HG03103 (cell line): ENCODE measurements around the gene ELANE.
"Not testable (repeated sequence)": the region's sequence is repeated elsewhere in the genome, so short reads cannot be mapped to it uniquely, and the experiment has no call there.

Experiments used
- ATAC-seq: cut with Tn5 transposase; IDR thresholded peaks from one replicate; pipeline ENCODE4 v1.9.1; 2021; ENCODE audit warnings: low read depth; ENCODE audit not compliant: unreplicated experiment

ELANE gene

DNA sequence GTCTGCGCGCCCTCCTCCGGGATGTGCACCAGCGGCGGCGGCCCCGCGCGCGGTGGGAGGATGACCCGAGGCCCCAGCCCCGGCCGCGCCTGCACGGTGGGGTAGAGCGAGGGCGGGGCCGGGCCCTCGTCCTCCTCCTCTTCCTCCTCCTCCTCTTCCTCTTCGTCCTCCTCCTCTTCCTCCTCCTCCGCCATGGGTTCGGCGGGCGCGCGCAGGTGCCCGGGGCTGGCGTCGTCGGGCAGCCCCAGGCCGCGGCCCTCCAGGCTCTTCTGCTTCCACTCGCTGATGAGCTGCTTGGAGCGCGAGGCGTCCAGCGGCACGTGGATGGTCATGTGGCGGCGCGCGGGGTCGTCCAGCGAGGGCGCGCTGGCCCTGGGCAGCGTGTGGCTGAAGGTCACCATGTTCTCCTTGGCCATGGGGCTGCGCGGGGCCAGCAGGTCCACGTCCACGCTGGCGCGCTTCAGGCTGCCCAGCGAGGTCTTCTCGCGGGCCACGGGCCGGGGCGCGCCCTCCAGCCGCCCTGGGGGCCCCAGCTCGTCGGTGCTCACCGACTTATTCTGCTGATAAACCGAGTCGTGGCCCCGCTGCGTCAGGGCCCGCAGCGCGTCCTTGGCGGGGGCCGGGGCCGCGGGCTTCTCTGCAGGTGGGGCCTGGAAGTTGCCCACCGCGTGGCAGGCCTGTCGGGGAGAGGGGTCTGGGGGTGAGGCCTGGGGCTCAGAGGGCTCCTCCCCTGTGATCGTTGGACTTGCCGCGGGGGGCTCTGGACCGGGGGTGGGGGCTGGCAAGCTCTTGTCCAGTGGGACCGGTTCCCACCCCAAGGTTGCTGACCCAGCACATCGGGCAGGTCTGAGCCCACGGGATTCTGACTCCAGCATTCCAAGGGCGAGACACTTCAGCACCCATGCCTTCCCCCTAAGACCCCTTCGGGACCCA, 38.6 kb upstream of the ELANE start:
- no peak for ATAC-seq

DNA sequence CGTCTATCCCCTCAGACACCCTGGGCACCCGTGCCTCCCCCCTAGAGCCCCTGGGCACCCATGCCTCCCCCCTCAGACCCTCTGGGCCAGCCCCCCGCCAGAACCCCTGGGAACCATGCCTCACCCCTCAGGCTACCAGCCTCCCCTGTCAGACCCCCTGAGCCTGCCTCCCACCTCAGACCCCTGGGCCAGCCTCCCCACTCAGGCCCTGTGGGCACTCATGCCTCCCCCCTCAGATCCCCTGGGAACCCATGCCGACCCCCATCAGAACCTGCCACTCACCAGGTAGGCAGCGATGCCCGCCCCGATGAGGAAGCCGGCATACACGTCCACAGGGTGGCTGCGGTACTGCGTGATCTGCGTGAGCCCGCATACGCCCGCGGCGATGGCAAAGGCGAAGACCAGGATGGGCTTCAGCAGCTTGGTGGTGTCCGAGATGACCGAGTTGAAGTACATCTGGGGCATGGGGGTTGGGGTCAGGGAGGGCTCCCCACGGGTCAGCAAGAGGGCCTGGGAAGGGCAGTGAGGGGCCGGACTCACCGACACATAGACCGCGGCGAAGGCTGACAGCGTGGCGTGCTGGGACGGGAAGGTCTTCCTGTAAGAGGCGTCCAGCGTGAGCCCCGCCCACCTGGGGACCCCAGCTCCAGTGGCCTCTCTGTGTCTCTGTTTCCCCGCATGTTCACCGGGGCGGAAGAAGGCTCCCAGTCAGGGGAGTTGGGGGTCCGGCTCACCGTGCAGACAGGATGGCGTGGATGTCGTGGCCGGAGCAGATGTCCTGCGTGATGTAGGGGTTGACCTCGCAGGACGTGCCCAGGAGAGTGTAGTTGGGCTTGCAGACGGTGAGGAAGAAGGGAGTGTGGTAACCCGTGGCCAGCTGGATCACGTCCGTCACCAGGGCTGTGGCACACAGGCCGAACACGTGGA, 37.7 kb upstream of the ELANE start:
- ATAC-seq = no peak

DNA sequence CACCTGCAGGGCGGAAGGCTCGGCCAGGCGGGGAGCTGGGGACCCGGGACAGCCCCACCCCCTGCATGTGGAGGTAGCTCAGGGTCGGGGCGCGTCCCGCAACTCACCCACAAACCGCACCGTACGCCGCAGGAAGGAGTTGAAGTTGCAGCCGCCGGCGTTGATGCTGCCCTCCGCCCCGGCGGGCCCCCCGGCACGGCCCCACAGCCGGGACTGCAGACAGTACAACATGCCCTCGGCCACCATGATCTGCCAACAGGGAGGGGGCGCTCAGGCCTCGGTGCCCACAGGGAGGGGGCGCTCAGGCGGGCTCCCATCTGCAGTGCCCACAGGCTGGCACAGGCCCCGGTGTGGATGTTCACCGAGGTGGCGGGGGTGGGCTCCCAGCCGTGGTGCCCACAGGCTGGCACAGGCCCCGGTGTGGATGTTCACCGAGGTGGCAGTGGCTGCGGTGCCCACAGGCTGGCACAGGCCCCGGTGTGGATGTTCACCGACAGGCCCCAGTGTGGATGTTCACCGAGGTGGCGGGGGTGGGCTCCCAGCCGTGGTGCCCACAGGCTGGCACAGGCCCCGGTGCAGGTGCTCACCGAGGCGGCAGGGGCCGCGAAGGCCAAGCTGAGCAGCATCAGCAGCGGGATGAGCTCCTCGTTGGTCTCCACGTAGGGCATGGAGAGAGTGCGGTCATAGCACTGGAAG, 36.9 kb upstream of the ELANE start:
- no peak for ATAC-seq

DNA sequence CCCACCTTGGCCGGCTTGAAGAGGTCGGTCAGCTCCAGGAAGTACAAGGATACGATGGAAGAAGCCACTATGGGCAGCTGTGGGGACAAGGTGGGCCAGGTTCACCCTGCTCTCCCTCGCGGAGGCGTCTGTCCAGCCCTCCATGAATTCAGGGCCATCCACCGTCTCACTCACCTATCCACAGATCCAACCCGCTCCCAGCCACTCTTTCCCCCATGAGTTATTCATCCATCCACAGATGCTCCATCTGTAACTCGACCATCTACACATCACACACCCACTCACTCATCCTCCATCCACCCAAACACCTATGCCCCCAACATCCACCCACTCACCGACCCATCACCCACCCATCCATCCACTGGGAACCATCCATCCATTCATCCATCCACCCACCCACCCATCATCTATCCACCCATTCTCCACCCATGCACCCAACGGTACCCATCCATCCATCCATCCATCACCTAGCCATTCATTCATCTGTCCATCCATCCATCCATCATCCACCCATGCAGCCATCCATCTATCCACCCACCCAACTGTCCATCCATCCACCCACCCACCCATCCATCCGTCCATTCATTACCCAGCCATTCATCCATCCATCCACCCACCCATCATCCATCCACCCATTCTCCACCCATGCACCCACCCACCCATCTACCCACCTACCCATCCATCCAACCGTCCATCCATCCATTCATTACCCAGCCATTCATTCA, 36.2 kb upstream of the ELANE start:
- no peak for ATAC-seq

DNA sequence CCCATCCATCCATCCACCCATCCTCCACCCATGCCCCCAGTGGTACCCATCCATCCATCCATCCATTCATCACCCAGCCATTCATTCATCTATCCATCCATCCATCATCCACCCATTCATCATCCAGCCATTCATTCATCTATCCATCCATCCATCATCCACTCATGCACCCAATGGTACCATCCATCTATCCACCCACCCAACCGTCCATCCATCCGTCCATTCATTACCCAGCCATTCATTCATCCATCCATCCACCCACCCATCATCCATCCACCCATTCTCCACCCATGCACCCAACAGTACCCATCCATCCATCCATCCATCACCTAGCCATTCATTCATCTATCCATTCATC, 35.6 kb upstream of the ELANE start:
- no peak for ATAC-seq

DNA sequence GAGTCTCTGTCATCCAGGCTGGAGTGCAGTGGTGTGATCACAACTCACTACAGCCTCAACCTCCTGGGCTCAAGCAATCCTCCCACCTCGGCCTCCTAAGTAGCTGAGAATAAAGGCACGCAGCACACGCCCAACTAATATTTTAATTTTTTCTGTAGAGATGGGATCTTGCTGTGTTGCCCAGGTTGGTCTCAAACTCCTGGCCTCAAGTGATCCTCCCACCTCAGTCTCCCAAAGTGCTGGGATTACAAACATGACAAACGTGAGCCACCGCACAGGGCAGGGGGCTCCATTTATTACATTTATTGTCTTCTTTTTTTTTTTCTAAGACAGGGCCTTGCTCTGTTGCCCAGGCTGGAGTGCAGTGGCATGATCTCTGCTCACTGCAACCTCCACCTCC, 31.9 kb upstream of the ELANE start:
- ATAC-seq = not testable (repeated sequence)

DNA sequence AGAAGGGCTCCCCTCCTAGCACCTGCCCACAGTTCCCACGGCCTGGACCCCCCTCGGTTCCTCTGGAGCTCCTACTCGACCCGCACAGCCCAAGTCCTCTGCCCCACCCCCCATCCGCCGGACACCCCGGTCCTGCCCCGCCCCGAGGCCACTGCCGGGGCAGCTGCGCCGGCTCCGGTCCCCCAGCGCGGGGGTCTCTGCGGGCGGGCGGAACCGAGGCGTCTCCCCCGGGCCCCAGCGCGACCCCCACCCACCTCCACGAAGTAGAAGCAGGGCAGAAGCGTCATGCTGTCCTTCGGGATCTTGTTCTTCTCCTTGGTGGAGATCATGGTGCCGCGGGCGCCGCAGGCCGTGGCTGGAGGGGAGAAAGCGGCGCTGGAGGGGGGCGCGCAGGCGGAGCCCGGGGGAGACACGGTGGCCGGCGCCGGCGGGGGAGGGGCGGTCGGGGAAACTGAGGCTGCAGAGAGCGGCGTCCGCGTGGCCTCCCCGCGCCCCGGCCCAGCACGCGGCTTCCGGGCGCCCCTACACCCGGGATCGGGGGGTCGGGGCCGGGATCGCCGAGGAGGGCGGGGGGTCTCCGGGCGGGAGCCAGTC, 30.8 kb upstream of the ELANE start:
- ATAC-seq = no peak

DNA sequence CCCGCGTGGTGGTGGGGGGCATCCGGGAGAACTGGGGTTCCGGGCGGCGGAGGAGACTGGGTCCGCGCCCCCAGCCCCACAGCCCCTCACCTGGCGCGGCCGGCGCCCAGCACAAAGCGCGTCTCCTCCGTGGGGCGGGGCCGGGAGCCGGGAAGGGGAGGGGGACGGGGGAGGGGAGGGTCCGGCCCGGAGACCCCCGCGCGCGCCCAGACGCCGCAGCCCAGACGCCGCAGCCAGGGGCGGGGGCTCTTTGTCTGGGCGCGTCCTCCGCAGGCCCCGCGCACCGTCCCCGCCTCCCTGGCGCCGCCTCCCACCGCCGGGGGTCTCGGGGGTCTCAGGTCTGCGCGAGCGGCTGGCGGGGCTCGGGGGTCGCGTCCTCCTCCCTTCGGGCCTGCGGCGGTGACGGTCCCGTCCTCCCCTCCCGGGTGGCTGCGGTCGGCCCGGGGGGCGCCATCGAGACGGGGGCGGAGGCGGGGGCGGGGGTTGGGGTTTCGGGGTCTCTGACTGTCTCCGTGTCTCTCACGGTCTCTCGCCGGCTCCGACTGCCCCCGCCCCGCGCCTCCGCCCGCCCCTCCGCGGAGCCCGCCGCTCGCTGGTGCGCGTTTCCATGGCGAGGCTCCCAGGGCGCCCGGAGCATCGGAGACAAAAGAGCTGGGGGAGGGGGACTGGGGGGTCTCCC, 30.1 kb upstream of the ELANE start, which contains the start of gene PLPPR3:
Gene PLPPR3, minus strand, starts transcription at position 131 of the 679 bp plus-strand sequence. CDS start 396 bp downstream, outside the sequence.
- no peak for ATAC-seq

DNA sequence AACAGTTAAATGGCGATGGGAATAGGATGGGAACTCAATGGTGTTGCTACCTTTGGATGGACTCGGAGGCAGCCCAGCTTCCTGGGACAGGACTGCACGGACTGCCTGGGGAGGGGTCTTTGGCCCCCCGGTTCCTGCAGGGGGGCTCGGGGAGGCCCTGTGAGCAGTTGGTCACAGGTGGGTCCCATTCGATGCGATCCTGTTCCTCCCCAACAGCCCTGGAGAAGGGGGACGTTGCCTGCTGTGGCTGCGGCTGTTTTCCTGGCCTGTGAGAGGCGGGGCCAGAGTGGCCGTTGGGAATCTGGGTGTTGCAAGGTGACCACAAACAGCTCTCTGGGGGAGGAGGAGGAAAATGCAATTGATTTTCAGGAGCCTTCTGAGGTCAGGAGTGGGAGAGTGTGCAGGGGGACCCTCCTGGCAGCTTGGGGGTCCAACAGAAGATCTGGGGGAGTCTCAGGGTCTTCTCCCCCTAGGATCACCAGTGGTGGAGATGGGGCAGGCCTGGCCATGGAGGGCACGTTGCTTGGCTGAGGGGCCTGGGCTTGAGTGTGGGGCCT, 28.5 kb upstream of the ELANE start:
- no peak for ATAC-seq

DNA sequence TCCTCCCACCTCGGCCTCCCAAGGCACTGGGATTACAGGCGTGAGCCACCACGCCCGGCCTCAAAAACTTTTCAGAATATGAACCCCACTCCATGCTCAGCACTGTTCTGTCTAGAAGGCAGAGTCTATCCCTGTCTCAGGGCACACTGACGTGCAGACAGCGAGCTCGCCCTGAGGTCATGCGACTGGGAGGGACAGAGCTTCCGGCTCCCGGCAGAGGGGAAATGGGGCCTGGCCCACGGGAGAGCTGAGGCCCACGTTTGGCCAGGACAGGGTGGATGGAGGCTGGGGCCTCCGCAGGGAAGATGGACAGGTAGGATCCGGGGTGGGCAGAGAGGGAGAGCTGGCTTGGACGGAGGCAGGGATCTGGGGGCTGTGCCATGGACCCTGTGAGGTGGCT, 27.2 kb upstream of the ELANE start:
- ATAC-seq = no peak

DNA sequence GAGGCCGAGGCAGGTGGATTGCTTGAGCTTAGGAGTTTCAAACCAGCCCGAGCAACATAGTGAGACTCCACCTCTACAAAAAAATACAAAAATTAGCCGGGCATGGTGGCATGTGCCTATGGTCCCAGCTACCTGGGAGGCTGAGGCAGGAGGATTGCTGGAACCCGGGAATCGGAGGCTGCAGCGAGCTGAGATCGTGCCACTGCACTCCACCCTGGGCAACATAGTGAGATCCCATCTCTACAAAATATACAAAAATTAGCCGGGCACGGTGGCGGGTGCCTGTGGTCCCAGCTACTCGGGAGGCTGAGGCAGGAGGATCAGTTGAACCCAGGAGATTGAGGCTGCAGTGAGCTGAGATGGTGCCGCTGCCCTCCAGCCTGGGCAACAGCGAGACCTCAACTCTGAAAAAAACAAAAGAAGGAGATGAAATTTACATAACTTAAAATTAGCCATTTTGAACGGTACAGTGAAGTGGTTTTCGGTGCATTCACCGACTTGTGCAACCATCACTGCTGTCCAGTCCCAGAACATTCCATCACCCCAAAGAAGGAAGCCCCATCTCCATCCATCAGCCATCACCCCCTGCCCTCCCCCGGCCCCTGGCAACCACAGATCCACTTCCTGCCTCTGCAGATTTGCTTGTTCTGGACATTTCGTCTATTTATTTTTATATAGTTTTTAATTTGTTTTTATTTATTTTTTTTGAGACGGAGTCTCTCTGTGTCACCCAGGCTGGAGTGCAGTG, 26.0 kb upstream of the ELANE start:
- ATAC-seq = no peak

DNA sequence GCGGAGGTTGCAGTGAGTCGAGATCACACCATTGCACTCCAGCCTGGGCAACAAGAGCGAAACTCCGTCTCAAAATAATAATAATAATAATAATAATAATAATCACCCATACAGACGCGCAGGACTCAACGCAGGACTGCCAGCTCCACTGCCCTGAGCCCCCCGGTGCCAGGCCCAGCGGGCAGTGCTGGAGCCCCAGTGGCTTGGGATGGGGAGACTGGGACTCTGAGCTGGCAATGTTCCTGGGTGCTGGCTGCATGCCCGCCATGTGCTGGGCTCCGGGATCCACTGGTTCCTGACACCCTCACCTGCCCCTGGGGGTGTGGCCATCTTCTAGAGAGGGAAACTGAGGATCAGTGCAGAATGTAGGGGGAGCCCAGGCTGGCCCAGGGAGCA, 24.8 kb upstream of the ELANE start:
- no peak for ATAC-seq

DNA sequence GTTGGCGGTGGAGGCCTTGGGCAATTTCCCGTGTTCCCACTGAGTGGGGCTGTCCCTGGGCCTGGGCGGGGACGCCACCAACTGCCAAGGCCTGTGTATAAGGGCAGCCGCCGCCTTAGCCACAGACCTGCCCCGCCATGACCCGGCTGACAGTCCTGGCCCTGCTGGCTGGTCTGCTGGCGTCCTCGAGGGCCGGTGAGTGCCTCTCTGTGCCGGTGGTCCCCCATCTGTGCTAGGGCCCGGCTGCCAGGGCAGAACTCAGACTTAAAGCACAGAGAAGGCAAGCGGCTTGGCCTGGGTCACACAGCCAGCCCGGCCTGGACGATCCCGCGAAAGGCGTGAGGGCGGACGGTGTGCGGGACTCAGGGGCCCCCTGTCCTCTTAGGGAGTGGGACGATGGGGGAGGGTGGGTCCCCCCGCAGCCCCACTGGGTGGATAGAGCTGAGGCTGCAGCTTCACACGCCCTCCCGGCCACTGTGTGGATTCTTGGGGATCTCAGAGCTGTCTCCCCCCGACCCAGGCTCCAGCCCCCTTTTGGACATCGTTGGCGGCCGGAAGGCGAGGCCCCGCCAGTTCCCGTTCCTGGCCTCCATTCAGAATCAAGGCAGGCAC, 24.3 kb upstream of the ELANE start, which contains the start of gene AZU1:
Gene AZU1, plus strand, starts transcription at position 128 of the 612 bp plus-strand sequence. Its CDS starts 10 bp downstream, at position 138.
- ATAC-seq = no peak

DNA sequence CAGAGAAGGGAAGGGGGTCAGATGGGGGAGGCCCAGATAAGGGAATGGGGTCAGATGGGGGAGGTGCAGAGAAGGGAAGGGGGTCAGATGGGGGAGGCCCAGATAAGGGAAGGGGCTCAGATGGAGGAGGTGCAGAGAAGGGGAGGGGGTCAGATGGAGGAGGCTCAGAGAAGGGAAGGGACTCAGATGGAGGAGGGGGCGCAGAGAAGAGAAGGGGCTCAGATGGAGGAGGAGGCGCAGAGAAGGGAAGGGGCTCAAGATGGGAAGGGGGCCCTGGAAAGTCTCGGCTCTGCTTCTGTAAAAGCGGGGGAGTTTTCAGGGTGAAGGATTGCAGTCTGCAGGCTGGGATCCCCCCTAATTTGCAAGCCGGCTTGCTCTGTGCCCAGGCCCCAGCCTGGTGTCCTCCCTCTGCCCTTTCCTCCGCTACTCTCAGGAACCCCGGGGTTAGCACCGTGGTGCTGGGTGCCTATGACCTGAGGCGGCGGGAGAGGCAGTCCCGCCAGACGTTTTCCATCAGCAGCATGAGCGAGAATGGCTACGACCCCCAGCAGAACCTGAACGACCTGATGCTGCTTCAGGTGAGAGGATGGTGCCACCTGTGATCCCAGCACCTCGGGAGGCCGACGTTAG, 22.9 kb upstream of the ELANE start:
- ATAC-seq = no peak

DNA sequence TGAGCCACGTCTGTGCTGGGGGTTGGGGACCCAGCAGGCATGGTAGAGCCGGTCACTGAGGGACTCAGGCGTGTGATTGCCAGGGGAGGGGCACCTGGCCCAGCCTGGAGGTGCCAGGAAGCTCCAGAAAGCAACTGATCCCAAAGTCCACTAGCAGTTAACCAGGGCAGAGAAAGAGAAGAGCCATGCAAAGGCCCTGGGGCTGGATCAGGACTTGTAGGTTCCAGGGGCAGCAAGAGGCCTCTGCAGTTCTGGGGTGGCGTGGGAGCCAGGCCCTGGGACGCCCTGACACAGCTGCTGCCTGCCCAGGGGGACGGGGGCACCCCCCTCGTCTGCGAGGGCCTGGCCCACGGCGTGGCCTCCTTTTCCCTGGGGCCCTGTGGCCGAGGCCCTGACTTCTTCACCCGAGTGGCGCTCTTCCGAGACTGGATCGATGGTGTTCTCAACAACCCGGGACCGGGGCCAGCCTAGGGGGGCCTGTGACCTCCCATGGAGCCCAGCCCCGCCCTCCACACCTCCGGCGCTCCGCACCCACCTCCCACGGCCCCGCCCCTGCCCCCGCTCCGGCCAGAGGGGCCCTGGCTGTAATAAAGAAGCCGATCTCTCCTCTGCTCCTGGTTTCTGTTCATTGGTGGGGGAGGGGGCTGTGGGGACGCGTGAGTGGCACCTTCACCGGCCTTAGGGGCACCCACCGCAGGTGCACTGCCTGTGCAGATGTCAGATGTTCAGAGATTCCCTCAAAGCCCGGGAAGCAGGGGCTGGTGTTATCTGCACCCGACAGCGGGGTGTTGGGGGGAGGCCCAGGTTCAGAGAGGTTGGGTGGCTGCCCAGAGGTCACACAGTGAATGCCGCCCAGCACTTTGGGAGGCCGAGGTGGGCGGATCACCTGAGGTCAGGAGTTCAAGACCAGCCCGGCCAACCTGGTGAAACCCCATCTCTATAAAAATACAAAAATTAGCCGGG, 20.4 kb upstream of the ELANE start:
- no peak for ATAC-seq

DNA sequence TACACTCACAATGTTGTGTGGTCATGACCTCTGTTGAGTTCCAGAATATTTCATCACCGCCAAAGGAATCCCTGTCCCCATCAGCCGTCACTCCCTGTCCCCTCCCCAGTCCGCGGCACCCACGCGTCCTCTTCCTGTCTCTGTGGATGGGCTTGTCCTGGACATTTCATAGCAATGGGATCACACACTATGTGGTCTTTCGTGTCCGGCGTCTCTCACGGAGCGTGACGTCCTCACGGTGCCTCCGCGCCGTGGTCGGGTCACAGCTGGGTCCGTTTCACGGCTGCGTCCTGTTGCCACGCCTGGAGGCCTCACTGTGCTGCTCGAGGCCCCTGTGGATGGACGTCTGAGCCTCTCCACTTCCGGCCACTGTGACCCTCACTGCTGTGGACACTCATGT, 17.9 kb upstream of the ELANE start:
- no peak for ATAC-seq
